MCF 10A (cell line): ENCODE measurements around the gene ZFAND3. TPM values are rescaled to one million over a fixed set of nuclear protein-coding genes. Genes with fewer than 3 reads are reported as not detected.

ENCODE experiments used
- BruUV-seq: library from RNA; stranded (reverse); fragments of 400-500 nt; replicated peaks from 2 replicates; lab custom pipeline; 2021; lab: Mats Ljungman, UMichigan
- CTCF ChIA-PET: fragments of 300-600 bp; sonication (Branson Sonifier 250); formaldehyde crosslinking; extraction: SDS; loops from one replicate; lab custom pipeline; 2021; ENCODE audit warnings: antibody characterized with exemption, inconsistent platforms; lab: Yijun Ruan, JAX
- POLR2A ChIA-PET: fragments of 300-600, 350-650 bp; sonication (Branson Sonifier 250); formaldehyde crosslinking; extraction: SDS; loops from one replicate; lab custom pipeline; 2020; ENCODE audit warnings: antibody characterized with exemption, inconsistent platforms; lab: Yijun Ruan, JAX
- DNase-seq: peaks from one replicate; pipeline ENCODE4 v3.0.0-alpha.2; 2018; ENCODE audit not compliant: unreplicated experiment
- H3K27ac Mint-ChIP-seq: one replicate; pipeline ENCODE4 v1.8.0; 2022; ENCODE audit warnings: mild to moderate bottlenecking, low read depth, mixed read lengths; ENCODE audit not compliant: unreplicated experiment
- H3K27me3 Mint-ChIP-seq: one replicate; pipeline ENCODE4 v1.8.0; 2022; ENCODE audit warnings: mixed read lengths; ENCODE audit not compliant: insufficient read depth, unreplicated experiment
- H3K36me3 Mint-ChIP-seq: one replicate; pipeline ENCODE4 v1.8.0; 2022; ENCODE audit warnings: mild to moderate bottlenecking, moderate library complexity, mixed read lengths; ENCODE audit not compliant: insufficient read depth, unreplicated experiment
- H3K4me1 Mint-ChIP-seq: one replicate; pipeline ENCODE4 v1.8.0; 2022; ENCODE audit warnings: mixed read lengths; ENCODE audit not compliant: insufficient read depth, unreplicated experiment
- H3K4me3 Mint-ChIP-seq: one replicate; pipeline ENCODE4 v1.8.0; 2022; ENCODE audit warnings: mild to moderate bottlenecking, moderate library complexity, mixed read lengths; ENCODE audit not compliant: unreplicated experiment
- H3K9me3 Mint-ChIP-seq: one replicate; pipeline ENCODE4 v1.8.0; 2022; ENCODE audit warnings: mixed read lengths; ENCODE audit not compliant: unreplicated experiment
- CTCF ChIP-seq: fragments of 200-600 bp; IDR thresholded peaks from one replicate; pipeline ENCODE4 v1.8.0; 2022; ENCODE audit warnings: antibody characterized with exemption, mild to moderate bottlenecking; ENCODE audit not compliant: unreplicated experiment
- intact Hi-C: fragments of 100-400 bp; cut with micrococcal nuclease; formaldehyde crosslinking; loops from 2 replicates; pipeline ENCODE4 v1.14.1; 2022
- total RNA-seq: library from RNA; stranded (reverse); gene quantifications from 2 replicates; pipeline ENCODE4 v1.2.3, GENCODE V29; 2022

ZFAND3 gene
- total RNA-seq, 1 experiment from 2014 or later: 100 TPM

GRCh38 chr6:38158762-38159350, 339.3 kb downstream of the ZFAND3 start:
- no peak overlapping the region for H3K4me3 Mint-ChIP-seq
- TF ChIP-seq CTCF: no peak
- peaks cover 18% of the 10 kb centered on the region for H3K36me3 Mint-ChIP-seq
- ChIA-PET CTCF (interaction anchor here (0.8 kb wide), 1 partner anchor 34 kb away, joined by 3 read pairs; no protein-coding TSS in a partner anchor), POLR2A (no interaction called here)
- peaks cover 4% of the 10 kb centered on the region for H3K4me1 Mint-ChIP-seq
- no peaks in the 10 kb centered on the region for H3K9me3 Mint-ChIP-seq
- no peak overlapping the region for H3K27ac Mint-ChIP-seq
- BruUV-seq: no TSS peak
- intact Hi-C loops: no loop called here
- DNase-seq: no peak
- H3K27me3 Mint-ChIP-seq: no peaks in the 10 kb centered on the region

DNA sequence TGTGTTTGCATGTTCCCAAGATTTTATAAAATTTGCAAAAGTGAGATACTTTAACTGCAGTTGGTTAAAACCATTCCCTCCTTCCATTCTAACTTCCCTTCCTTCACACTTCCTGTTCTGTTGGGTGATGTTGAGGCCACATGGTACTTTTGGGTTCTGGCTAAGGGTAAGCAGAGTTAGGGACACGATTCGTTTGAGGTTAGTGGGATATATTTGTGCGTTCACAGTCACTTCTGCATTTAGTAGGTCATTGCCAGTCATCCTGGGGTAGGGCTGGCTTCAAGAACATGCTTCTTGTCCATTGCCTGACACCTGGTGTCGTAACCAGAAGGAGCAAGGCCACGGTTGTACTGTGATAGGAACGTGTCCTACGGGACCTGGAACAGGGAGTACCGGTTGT, 340.1 kb downstream of the ZFAND3 start:
- DNase-seq: no peak
- TF ChIP-seq CTCF: no peak
- CTCF ChIA-PET: no interaction called here
- no TSS peak for BruUV-seq
- Mint-ChIP-seq H3K36me3 (peaks cover 17% of the 10 kb centered on the region), H3K9me3 (no peaks in the 10 kb centered on the region), H3K27ac (no peak overlapping the region), H3K4me3 (no peak overlapping the region), H3K27me3 (no peaks in the 10 kb centered on the region), H3K4me1 (peaks cover 4% of the 10 kb centered on the region)
- intact Hi-C loops: no loop called here
- POLR2A ChIA-PET: no interaction called here

GRCh38 chr6:38160831-38161230, 341.3 kb downstream of the ZFAND3 start:
- ChIA-PET POLR2A (no interaction called here), CTCF (no interaction called here)
- no TSS peak for BruUV-seq
- H3K27ac Mint-ChIP-seq: no peak overlapping the region
- no peaks in the 10 kb centered on the region for H3K4me1 Mint-ChIP-seq
- no peaks in the 10 kb centered on the region for H3K9me3 Mint-ChIP-seq
- no peaks in the 10 kb centered on the region for H3K27me3 Mint-ChIP-seq
- no peak for TF ChIP-seq CTCF
- no peak overlapping the region for H3K4me3 Mint-ChIP-seq
- intact Hi-C loops: no loop called here
- DNase-seq: no peak
- H3K36me3 Mint-ChIP-seq: peaks cover 8% of the 10 kb centered on the region

DNA sequence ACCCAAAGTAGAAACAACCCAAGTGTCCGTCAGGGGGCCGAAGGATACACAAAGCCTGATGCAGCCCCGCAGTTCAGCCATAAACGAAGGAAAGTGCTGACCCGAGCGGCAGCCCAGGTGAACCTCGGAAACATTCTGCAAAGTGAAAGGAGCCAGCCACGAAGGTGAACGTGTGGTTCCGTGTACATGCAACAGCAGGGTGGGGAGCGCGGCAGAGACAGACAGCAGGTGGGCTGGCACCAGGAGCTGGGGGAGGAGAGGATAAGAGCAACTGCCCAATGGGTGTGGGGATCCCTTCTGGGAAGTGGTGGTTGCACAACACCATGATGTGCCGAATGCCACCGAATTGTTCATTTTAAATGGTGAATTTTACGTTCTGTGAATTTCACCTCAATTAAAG, 341.8 kb downstream of the ZFAND3 start:
- no peak for DNase-seq
- POLR2A ChIA-PET: no interaction called here
- Mint-ChIP-seq H3K4me1 (no peaks in the 10 kb centered on the region), H3K27me3 (no peaks in the 10 kb centered on the region), H3K27ac (no peak overlapping the region), H3K9me3 (no peaks in the 10 kb centered on the region), H3K36me3 (peaks cover 3% of the 10 kb centered on the region), H3K4me3 (no peak overlapping the region)
- intact Hi-C loops: no loop called here
- no TSS peak for BruUV-seq
- CTCF ChIA-PET: no interaction called here
- TF ChIP-seq CTCF: no peak
